ENCODE measurements around the gene RAB7B. TPM values are rescaled to one million over a fixed set of nuclear protein-coding genes. Genes with fewer than 3 reads are reported as not detected.

RAB7B gene
- total RNA-seq, 2 donors from 2014 or later, result not detected

GRCh38 chr1:205936311-205936710 lies 66.9 kb downstream of the RAB7B start:
- no peaks in the 10 kb centered on the region for H3K4me1 Mint-ChIP-seq (ENCODE audit: low read depth in 2 of 2)
- ATAC-seq (no peak), DNase-seq (ENCODE audit: low spot score) (no peak)
- peaks cover 28 to 45% of the 10 kb centered on the region in 2 donors for H3K27me3 Mint-ChIP-seq
- no peak overlapping the region for H3K4me3 Mint-ChIP-seq
- no peak overlapping the region for H3K27ac Mint-ChIP-seq
- H3K36me3 Mint-ChIP-seq, result no peaks in the 10 kb centered on the region
- no peaks in the 10 kb centered on the region for H3K9me3 Mint-ChIP-seq

- Mint-ChIP-seq H3K4me3 (no peak overlapping the region), H3K9me3 (no peaks in the 10 kb centered on the region), H3K4me1 (ENCODE audit: low read depth in 2 of 2) (no peaks in the 10 kb centered on the region), H3K27ac (no peak overlapping the region), H3K27me3 (peaks cover 31 to 50% of the 10 kb centered on the region in 2 donors), H3K36me3 (no peaks in the 10 kb centered on the region)
- no peak for DNase-seq (ENCODE audit: low spot score)
- ATAC-seq, result no peak
Measured at GRCh38 chr1:205935869-205936268, 67.3 kb downstream of the RAB7B start.

GRCh38 chr1:205934788-205935187 lies 68.4 kb downstream of the RAB7B start:
- Mint-ChIP-seq H3K9me3 (no peaks in the 10 kb centered on the region), H3K4me3 (no peak overlapping the region), H3K27me3 (peaks cover 33 to 55% of the 10 kb centered on the region in 2 donors), H3K36me3 (no peaks in the 10 kb centered on the region), H3K27ac (no peak overlapping the region), H3K4me1 (ENCODE audit: low read depth in 2 of 2) (no peaks in the 10 kb centered on the region)
- ATAC-seq (no peak), DNase-seq (ENCODE audit: low spot score) (no peak)

GRCh38 chr1:205933671-205934618 lies 69.2 kb downstream of the RAB7B start:
- DNase-seq (ENCODE audit: low spot score) (no peak), ATAC-seq (no peak)
- peaks cover 29 to 55% of the 10 kb centered on the region in 2 donors for H3K27me3 Mint-ChIP-seq
- no peaks in the 10 kb centered on the region for H3K4me1 Mint-ChIP-seq (ENCODE audit: low read depth in 2 of 2)
- no peaks in the 10 kb centered on the region for H3K9me3 Mint-ChIP-seq
- H3K27ac Mint-ChIP-seq, result no peak overlapping the region
- no peaks in the 10 kb centered on the region for H3K36me3 Mint-ChIP-seq
- H3K4me3 Mint-ChIP-seq, result no peak overlapping the region

- Mint-ChIP-seq H3K36me3 (no peaks in the 10 kb centered on the region), H3K27ac (no peak overlapping the region)
Measured at GRCh38 chr1:205932776-205933175, 70.4 kb downstream of the RAB7B start.

GRCh38 chr1:205930799-205931281 lies 72.4 kb downstream of the RAB7B start:
- Mint-ChIP-seq H3K9me3 (no peaks in the 10 kb centered on the region), H3K4me3 (no peak overlapping the region), H3K27me3 (peaks cover 25 to 42% of the 10 kb centered on the region in 2 donors), H3K4me1 (ENCODE audit: low read depth in 2 of 2) (no peaks in the 10 kb centered on the region), H3K36me3 (no peaks in the 10 kb centered on the region), H3K27ac (no peak overlapping the region)
- ATAC-seq (no peak), DNase-seq (ENCODE audit: low spot score) (no peak)

More at GRCh38 chr1:205932776-205933175, 70.4 kb downstream of the RAB7B start:
- ATAC-seq (no peak), DNase-seq (ENCODE audit: low spot score) (no peak)
- Mint-ChIP-seq H3K4me1 (ENCODE audit: low read depth in 2 of 2) (no peaks in the 10 kb centered on the region), H3K4me3 (no peak overlapping the region), H3K9me3 (no peaks in the 10 kb centered on the region), H3K27me3 (peaks cover 20 to 43% of the 10 kb centered on the region in 2 donors)

- DNase-seq (ENCODE audit: low spot score) (no peak), ATAC-seq (no peak)
- Mint-ChIP-seq H3K9me3 (no peaks in the 10 kb centered on the region), H3K27ac (no peak overlapping the region), H3K4me1 (ENCODE audit: low read depth in 2 of 2) (no peaks in the 10 kb centered on the region), H3K4me3 (no peak overlapping the region), H3K27me3 (peaks cover 25 to 42% of the 10 kb centered on the region in 2 donors), H3K36me3 (no peaks in the 10 kb centered on the region)
Measured at GRCh38 chr1:205930195-205930577, 73.0 kb downstream of the RAB7B start.

GRCh38 chr1:205929496-205930194 lies 73.5 kb downstream of the RAB7B start:
- Mint-ChIP-seq H3K4me3 (no peak overlapping the region), H3K27me3 (peaks cover 25 to 42% of the 10 kb centered on the region in 2 donors), H3K27ac (no peak overlapping the region), H3K36me3 (no peaks in the 10 kb centered on the region), H3K4me1 (ENCODE audit: low read depth in 2 of 2) (no peaks in the 10 kb centered on the region), H3K9me3 (no peaks in the 10 kb centered on the region)
- DNase-seq (ENCODE audit: low spot score), result no peak
- ATAC-seq, result no peak

- Mint-ChIP-seq H3K27me3 (peaks cover 22 to 32% of the 10 kb centered on the region in 2 donors), H3K4me1 (ENCODE audit: low read depth in 2 of 2) (no peaks in the 10 kb centered on the region), H3K4me3 (no peak overlapping the region), H3K36me3 (no peaks in the 10 kb centered on the region), H3K9me3 (no peaks in the 10 kb centered on the region), H3K27ac (no peak overlapping the region)
- DNase-seq (ENCODE audit: low spot score) (no peak), ATAC-seq (no peak)
Measured at GRCh38 chr1:205928317-205928716, 74.9 kb downstream of the RAB7B start.

- no peaks in the 10 kb centered on the region for H3K36me3 Mint-ChIP-seq
- no peak overlapping the region for H3K4me3 Mint-ChIP-seq
- ATAC-seq (peak in 1 of 2 donors; percentile 3), DNase-seq (ENCODE audit: low spot score) (no peak)
- no peak overlapping the region for H3K27ac Mint-ChIP-seq
- H3K27me3 Mint-ChIP-seq, result peaks cover 20 to 26% of the 10 kb centered on the region in 2 donors
- no peaks in the 10 kb centered on the region for H3K4me1 Mint-ChIP-seq (ENCODE audit: low read depth in 2 of 2)
- H3K9me3 Mint-ChIP-seq, result no peaks in the 10 kb centered on the region
Measured at GRCh38 chr1:205927676-205928075, 75.5 kb downstream of the RAB7B start.

- Mint-ChIP-seq H3K27me3 (peaks cover 18 to 21% of the 10 kb centered on the region in 2 donors), H3K36me3 (no peaks in the 10 kb centered on the region), H3K4me3 (no peak overlapping the region), H3K4me1 (ENCODE audit: low read depth in 2 of 2) (no peaks in the 10 kb centered on the region), H3K27ac (no peak overlapping the region), H3K9me3 (no peaks in the 10 kb centered on the region)
- no peak for ATAC-seq
- no peak for DNase-seq (ENCODE audit: low spot score)
Measured at GRCh38 chr1:205927247-205927646, 75.9 kb downstream of the RAB7B start.
